ENCODE data around the gene F8A2.

DNA sequence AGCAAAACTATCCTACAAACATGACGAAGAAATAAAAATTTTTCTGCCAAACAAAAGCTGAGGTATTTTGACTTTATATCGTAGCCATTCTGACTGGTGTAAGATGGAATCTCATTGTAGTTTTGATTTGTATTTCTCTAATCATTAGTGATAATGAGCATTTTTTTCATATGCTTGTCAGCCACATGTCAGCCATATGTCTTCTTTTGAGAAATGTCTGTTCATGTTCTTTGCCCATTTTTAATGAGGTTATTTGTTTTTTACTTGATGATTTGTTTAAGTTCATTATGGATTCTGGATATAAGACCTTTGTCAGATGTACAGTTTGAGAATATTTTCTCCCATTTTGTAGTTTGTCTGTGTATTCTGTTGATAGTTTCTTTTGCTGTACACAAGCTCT lies 24.5 kb downstream of the F8A2 start:
- TF ChIP-seq YY1 (IDR thresholded peaks at IDR 0.05; ENCODE audit: low read depth): no peak
- TF ChIP-seq, protein P1, sequence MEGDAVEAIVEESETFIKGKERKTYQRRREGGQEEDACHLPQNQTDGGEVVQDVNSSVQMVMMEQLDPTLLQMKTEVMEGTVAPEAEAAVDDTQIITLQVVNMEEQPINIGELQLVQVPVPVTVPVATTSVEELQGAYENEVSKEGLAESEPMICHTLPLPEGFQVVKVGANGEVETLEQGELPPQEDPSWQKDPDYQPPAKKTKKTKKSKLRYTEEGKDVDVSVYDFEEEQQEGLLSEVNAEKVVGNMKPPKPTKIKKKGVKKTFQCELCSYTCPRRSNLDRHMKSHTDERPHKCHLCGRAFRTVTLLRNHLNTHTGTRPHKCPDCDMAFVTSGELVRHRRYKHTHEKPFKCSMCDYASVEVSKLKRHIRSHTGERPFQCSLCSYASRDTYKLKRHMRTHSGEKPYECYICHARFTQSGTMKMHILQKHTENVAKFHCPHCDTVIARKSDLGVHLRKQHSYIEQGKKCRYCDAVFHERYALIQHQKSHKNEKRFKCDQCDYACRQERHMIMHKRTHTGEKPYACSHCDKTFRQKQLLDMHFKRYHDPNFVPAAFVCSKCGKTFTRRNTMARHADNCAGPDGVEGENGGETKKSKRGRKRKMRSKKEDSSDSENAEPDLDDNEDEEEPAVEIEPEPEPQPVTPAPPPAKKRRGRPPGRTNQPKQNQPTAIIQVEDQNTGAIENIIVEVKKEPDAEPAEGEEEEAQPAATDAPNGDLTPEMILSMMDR (IDR thresholded peaks at IDR 0.05): no peak
- TF ChIP-seq EP300 (IDR thresholded peaks at IDR 0.05; ENCODE audit: borderline replicate concordance in 1 of 2, low read depth in 1 of 2, low read length in 1 of 2): no peak
- TF ChIP-seq, protein P2, sequence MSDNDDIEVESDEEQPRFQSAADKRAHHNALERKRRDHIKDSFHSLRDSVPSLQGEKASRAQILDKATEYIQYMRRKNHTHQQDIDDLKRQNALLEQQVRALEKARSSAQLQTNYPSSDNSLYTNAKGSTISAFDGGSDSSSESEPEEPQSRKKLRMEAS (IDR thresholded peaks at IDR 0.05; ENCODE audit: low read depth): no peak
